Panc1 (cell line): ENCODE measurements around the gene SRP68.

Experiments used
- CTCF ChIP-seq: fragments of 450-650 bp; IDR thresholded peaks from 2 replicates; pipeline ENCODE4 v1.5.1; 2017; ENCODE audit warnings: mild to moderate bottlenecking
- POLR2AphosphoS5 ChIP-seq: IDR thresholded peaks from 2 replicates; pipeline ENCODE4 v1.6.1; 2012; ENCODE audit warnings: mild to moderate bottlenecking, low read depth, low read length, moderate library complexity
- SIN3A ChIP-seq: IDR thresholded peaks from 2 replicates; pipeline ENCODE4 v1.6.1; 2012; ENCODE audit warnings: low read depth, mild to moderate bottlenecking, low read length, moderate library complexity, borderline replicate concordance; ENCODE audit not compliant: insufficient read depth
- TCF7L2 ChIP-seq: IDR thresholded peaks from 2 replicates; pipeline ENCODE4 v1.6.1; 2011; ENCODE audit warnings: mild to moderate bottlenecking, low read depth, low read length, inconsistent platforms
- TF ChIP-seq, protein P1 (sequence below), 2 experiments: IDR thresholded peaks; 2 replicates each; pipeline ENCODE4 v1.6.1; 2011 to 2012; ENCODE audit warnings: low read depth in 2 of 2, control low read depth in 1 of 2, low read length in 1 of 2, mild to moderate bottlenecking in 1 of 2, moderate library complexity in 1 of 2; ENCODE audit not compliant: insufficient read depth in 1 of 2

GRCh38 chr17:76088041-76088867, 15.9 kb upstream of the SRP68 start:
- TF ChIP-seq CTCF (no peak), POLR2AphosphoS5 (no peak), SIN3A (no peak), TCF7L2 (no peak)
- TF ChIP-seq, protein P1, sequence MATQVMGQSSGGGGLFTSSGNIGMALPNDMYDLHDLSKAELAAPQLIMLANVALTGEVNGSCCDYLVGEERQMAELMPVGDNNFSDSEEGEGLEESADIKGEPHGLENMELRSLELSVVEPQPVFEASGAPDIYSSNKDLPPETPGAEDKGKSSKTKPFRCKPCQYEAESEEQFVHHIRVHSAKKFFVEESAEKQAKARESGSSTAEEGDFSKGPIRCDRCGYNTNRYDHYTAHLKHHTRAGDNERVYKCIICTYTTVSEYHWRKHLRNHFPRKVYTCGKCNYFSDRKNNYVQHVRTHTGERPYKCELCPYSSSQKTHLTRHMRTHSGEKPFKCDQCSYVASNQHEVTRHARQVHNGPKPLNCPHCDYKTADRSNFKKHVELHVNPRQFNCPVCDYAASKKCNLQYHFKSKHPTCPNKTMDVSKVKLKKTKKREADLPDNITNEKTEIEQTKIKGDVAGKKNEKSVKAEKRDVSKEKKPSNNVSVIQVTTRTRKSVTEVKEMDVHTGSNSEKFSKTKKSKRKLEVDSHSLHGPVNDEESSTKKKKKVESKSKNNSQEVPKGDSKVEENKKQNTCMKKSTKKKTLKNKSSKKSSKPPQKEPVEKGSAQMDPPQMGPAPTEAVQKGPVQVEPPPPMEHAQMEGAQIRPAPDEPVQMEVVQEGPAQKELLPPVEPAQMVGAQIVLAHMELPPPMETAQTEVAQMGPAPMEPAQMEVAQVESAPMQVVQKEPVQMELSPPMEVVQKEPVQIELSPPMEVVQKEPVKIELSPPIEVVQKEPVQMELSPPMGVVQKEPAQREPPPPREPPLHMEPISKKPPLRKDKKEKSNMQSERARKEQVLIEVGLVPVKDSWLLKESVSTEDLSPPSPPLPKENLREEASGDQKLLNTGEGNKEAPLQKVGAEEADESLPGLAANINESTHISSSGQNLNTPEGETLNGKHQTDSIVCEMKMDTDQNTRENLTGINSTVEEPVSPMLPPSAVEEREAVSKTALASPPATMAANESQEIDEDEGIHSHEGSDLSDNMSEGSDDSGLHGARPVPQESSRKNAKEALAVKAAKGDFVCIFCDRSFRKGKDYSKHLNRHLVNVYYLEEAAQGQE (IDR thresholded peaks at IDR 0.05; ENCODE audit: insufficient read depth in 1 of 2, low read depth in 2 of 2, low read length in 1 of 2) = no peak
